ENCODE results near the gene TDRKH. TPM values are rescaled to one million over a fixed set of nuclear protein-coding genes. Genes with fewer than 3 reads are reported as not detected.

TDRKH gene
- total RNA-seq, 3 donors from 2014 or later, result 5.6 to 9.7 (median 6.7) TPM

DNA sequence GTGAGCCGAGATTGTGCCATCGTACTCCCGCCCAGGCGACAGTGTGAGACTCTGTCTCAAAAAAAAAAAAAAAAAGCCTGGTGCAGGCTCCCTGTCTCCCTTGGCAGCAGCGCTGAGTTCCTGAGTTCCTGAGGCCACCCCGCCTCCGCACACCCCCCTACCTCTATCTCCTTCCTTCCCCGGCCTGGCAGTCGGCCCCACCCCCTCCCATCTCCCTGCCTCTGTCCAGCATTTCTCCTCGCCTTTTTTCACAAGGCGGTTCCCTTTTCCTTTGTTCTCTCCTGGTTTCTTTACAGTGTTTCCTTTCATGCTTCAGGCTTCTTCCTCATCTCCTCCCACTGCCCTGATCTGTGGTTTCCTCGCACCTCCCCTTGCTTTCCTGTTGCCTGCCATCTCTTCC, 38.6 kb upstream of the TDRKH start:
- intact Hi-C loops (cut with DNase I; ENCODE audit: low total_unique reads), result no loop called here
- H3K36me3 ChIP-seq, result no peaks in the 10 kb centered on the region
- H3K27me3 ChIP-seq, result no peaks in the 10 kb centered on the region
- peak; percentile 79 to 86 for DNase-seq (ENCODE audit: low spot score in 2 of 2)
- H3K4me1 ChIP-seq, result peaks cover 3 to 25% of the 10 kb centered on the region in 2 donors
- no peaks in the 10 kb centered on the region for H3K9me3 ChIP-seq
- TF ChIP-seq POLR2AphosphoS5 (IDR thresholded peaks at IDR 0.05) (no peak), POLR2A (IDR thresholded peaks at IDR 0.05) (no peak)
- TF ChIP-seq, protein P1, sequence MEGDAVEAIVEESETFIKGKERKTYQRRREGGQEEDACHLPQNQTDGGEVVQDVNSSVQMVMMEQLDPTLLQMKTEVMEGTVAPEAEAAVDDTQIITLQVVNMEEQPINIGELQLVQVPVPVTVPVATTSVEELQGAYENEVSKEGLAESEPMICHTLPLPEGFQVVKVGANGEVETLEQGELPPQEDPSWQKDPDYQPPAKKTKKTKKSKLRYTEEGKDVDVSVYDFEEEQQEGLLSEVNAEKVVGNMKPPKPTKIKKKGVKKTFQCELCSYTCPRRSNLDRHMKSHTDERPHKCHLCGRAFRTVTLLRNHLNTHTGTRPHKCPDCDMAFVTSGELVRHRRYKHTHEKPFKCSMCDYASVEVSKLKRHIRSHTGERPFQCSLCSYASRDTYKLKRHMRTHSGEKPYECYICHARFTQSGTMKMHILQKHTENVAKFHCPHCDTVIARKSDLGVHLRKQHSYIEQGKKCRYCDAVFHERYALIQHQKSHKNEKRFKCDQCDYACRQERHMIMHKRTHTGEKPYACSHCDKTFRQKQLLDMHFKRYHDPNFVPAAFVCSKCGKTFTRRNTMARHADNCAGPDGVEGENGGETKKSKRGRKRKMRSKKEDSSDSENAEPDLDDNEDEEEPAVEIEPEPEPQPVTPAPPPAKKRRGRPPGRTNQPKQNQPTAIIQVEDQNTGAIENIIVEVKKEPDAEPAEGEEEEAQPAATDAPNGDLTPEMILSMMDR (IDR thresholded peaks at IDR 0.05), result no peak
- H3K4me3 ChIP-seq, result no peak overlapping the region
- peak overlapping the region; percentile 91 to 95 for H3K27ac ChIP-seq

DNA sequence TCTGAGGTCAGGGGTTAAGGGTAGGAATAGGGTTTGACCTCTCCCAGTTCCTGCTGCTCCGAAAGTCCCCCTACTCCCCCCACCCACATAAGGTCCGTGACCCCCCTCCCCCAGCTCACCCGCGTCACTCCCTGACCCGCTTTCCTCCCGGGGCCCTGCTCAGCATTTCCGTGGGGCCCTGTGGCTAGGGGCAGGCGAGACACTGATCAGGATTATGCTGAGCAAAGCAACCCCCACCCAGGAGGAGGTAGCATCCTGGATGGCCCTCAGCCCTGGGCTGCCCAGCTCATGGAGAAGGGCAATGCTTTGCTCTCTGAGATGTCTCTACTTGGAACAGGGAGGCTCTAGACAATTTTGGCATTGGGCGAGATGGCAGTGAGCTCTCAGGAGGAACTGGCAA, 37.6 kb upstream of the TDRKH start:
- peak overlapping the region in 1 of 2 donors; percentile 29 for H3K27ac ChIP-seq
- no peak overlapping the region for H3K4me3 ChIP-seq
- intact Hi-C loops (cut with DNase I; ENCODE audit: low total_unique reads), result no loop called here
- H3K9me3 ChIP-seq, result no peaks in the 10 kb centered on the region
- H3K27me3 ChIP-seq, result no peaks in the 10 kb centered on the region
- DNase-seq (ENCODE audit: low spot score in 2 of 2), result no peak
- TF ChIP-seq, protein P1 (IDR thresholded peaks at IDR 0.05), result no peak
- no peak for TF ChIP-seq POLR2A (IDR thresholded peaks at IDR 0.05)
- no peaks in the 10 kb centered on the region for H3K36me3 ChIP-seq
- H3K4me1 ChIP-seq, result peaks cover 3 to 22% of the 10 kb centered on the region in 2 donors

DNA sequence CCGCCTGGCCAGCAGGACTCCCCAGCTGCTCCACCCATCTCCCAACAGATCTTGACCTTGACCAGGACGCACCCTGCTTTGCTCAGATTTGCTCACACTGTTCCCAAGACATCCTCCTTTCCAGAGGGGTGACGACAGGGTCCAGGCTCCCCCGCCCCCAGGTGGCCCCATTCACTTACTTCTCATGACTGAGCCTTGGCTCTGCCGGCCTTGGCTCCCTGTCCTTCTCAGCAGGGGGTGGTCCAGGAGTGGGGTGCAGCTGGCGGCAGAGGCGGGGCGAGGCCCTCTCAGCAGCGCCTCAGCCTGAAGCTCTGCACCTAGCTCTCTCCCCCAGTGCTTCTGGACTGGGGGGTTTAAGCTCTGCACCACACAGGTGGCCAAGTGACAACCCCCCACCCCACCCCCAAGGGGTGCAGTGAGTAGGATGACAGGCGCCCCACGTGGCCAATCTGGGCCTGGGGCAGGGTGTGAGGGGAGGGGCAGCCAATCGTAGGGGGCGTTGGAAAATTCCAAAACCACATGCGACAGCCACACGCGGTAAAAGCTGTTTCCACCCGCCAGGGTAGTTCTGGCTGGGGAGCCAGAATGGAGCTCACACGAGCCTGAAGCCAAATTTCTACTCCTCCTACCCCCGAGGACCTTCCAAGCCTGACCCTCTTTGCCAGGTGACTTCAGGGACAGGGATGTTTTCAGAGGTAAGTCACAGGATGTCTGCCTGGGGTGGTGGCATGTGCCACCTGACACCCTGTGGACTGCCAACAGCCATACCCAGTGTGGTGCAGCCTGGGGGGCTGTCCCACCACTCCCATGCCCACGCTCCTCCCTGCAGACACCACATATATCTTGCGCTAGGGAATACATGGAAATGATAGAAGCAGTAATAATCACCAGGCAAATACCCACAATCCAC, 35.7 kb upstream of the TDRKH start:
- Histone ChIP-seq H3K27me3 (no peaks in the 10 kb centered on the region), H3K9me3 (no peaks in the 10 kb centered on the region), H3K4me3 (no peak overlapping the region), H3K27ac (peak overlapping the region in 1 of 2 donors; percentile 19), H3K36me3 (no peaks in the 10 kb centered on the region), H3K4me1 (peaks cover 3 to 15% of the 10 kb centered on the region in 2 donors)
- no peak for TF ChIP-seq POLR2A (IDR thresholded peaks at IDR 0.05)
- no peak for TF ChIP-seq POLR2AphosphoS5 (IDR thresholded peaks at IDR 0.05)
- TF ChIP-seq, protein P1 (IDR thresholded peaks at IDR 0.05), result no peak
- DNase-seq (ENCODE audit: low spot score in 2 of 2), result no peak
- intact Hi-C loops (cut with DNase I; ENCODE audit: low total_unique reads), result no loop called here

DNA sequence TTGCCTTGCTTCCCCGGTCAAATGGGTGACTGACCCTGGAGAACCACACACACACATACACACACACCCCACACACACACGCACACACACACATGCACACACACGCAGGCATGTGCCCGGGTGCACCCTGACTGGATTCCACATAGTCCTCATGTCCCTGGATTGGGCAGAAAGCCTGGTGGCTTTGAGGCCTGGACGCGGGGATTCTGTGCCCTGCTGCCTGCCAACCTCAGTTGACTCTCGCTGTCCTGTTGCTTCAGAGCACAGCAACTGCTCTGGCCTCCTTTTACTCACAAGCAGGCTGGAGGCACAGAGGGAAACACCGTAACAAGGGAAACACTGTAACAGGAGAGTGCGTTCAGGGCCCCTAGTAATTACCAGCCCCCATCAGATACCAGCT, 34.9 kb upstream of the TDRKH start:
- intact Hi-C loops (cut with DNase I; ENCODE audit: low total_unique reads), result no loop called here
- Histone ChIP-seq H3K4me3 (no peak overlapping the region), H3K27ac (no peak overlapping the region), H3K4me1 (peaks cover 3 to 15% of the 10 kb centered on the region in 2 donors), H3K36me3 (no peaks in the 10 kb centered on the region), H3K9me3 (no peaks in the 10 kb centered on the region), H3K27me3 (no peaks in the 10 kb centered on the region)
- no peak for TF ChIP-seq POLR2AphosphoS5 (IDR thresholded peaks at IDR 0.05)
- TF ChIP-seq POLR2A (IDR thresholded peaks at IDR 0.05), result no peak
- TF ChIP-seq, protein P1 (IDR thresholded peaks at IDR 0.05), result no peak
- no peak for DNase-seq (ENCODE audit: low spot score in 2 of 2)

DNA sequence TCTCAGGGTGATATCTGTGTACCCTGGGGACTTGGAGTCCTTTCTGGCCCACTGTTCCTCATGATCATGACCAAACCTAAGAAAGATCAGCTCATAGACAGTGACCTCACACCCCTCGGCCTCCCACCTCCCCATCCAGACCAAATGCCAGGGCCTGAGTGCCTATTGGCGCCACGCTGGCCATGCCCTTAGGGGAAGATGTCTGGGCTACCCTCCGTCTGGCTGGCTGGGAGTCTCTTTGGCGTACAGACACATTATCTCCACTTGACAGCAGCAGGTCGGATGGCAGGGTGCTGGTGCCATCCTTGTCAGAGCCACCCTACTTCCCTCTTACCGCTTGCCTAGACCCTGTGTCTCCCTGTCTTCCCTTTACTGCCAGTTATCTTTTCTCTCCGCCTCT, 32.9 kb upstream of the TDRKH start:
- H3K36me3 ChIP-seq, result no peaks in the 10 kb centered on the region
- intact Hi-C loops (cut with DNase I; ENCODE audit: low total_unique reads), result no loop called here
- H3K27ac ChIP-seq, result peak overlapping the region in 1 of 2 donors; percentile 29
- no peak for DNase-seq (ENCODE audit: low spot score in 2 of 2)
- no peak overlapping the region for H3K4me3 ChIP-seq
- H3K4me1 ChIP-seq, result peaks cover 0 to 4% of the 10 kb centered on the region in 2 donors
- H3K27me3 ChIP-seq, result no peaks in the 10 kb centered on the region
- no peak for TF ChIP-seq POLR2A (IDR thresholded peaks at IDR 0.05)
- TF ChIP-seq, protein P1 (IDR thresholded peaks at IDR 0.05), result no peak
- no peak for TF ChIP-seq POLR2AphosphoS5 (IDR thresholded peaks at IDR 0.05)
- H3K9me3 ChIP-seq, result no peaks in the 10 kb centered on the region

Measured in breast epithelium (tissue), 4 donors.